Measurements from ENCODE around the gene PRSS27.
"Not testable (repeated sequence)": the region's sequence is repeated elsewhere in the genome, so short reads cannot be mapped to it uniquely, and the experiment has no call there.

Gene PRSS27

GRCh38 chr16:2698103-2698870, 21.7 kb downstream of the PRSS27 start:
- no peak for DNase-seq (ENCODE audit: extremely low read depth in 1 of 2, low read depth in 1 of 2)

GRCh38 chr16:2697401-2697948, 22.5 kb downstream of the PRSS27 start:
- no peak for DNase-seq (ENCODE audit: extremely low read depth in 1 of 2, low read depth in 1 of 2)

- not testable (repeated sequence) for DNase-seq (ENCODE audit: extremely low read depth in 1 of 2, low read depth in 1 of 2)
Measured at GRCh38 chr16:2696601-2697250, 23.3 kb downstream of the PRSS27 start.

GRCh38 chr16:2692948-2693651, 26.9 kb downstream of the PRSS27 start:
- no peak for DNase-seq (ENCODE audit: extremely low read depth in 1 of 2, low read depth in 1 of 2)

GRCh38 chr16:2692251-2692947, 27.6 kb downstream of the PRSS27 start:
- no peak for DNase-seq (ENCODE audit: extremely low read depth in 1 of 2, low read depth in 1 of 2)

- no peak for DNase-seq (ENCODE audit: extremely low read depth in 1 of 2, low read depth in 1 of 2)
Measured at GRCh38 chr16:2691491-2692248, 28.4 kb downstream of the PRSS27 start.

- no peak for DNase-seq (ENCODE audit: extremely low read depth in 1 of 2, low read depth in 1 of 2)
Measured at GRCh38 chr16:2690852-2691251, 29.2 kb downstream of the PRSS27 start.

GRCh38 chr16:2689968-2690801, 29.8 kb downstream of the PRSS27 start:
- DNase-seq (ENCODE audit: extremely low read depth in 1 of 2, low read depth in 1 of 2): no peak

- not testable (repeated sequence) for DNase-seq (ENCODE audit: extremely low read depth in 1 of 2, low read depth in 1 of 2)
Measured at GRCh38 chr16:2689422-2689821, 30.6 kb downstream of the PRSS27 start.

GRCh38 chr16:2687531-2688308, 32.3 kb downstream of the PRSS27 start:
- DNase-seq (ENCODE audit: extremely low read depth in 1 of 2, low read depth in 1 of 2): no peak

- no peak for DNase-seq (ENCODE audit: extremely low read depth in 1 of 2, low read depth in 1 of 2)
Measured at GRCh38 chr16:2686912-2687507, 33.0 kb downstream of the PRSS27 start.

GRCh38 chr16:2686075-2686474, 33.9 kb downstream of the PRSS27 start:
- DNase-seq (ENCODE audit: extremely low read depth in 1 of 2, low read depth in 1 of 2): not testable (repeated sequence)

GRCh38 chr16:2683041-2683440, 37.0 kb downstream of the PRSS27 start:
- DNase-seq (ENCODE audit: extremely low read depth in 1 of 2, low read depth in 1 of 2): not testable (repeated sequence)

GRCh38 chr16:2682209-2683021, 37.6 kb downstream of the PRSS27 start, which contains the start of gene KCTD5:
Gene KCTD5, plus strand, starts transcription at chr16:2682523. Its CDS starts 26 bp downstream, at chr16:2682549.
- DNase-seq (ENCODE audit: extremely low read depth in 1 of 2, low read depth in 1 of 2): peak; percentile 92 to 96

GRCh38 chr16:2680360-2680759, 39.7 kb downstream of the PRSS27 start:
- DNase-seq (ENCODE audit: extremely low read depth in 1 of 2, low read depth in 1 of 2): not testable (repeated sequence)

- DNase-seq (ENCODE audit: extremely low read depth in 1 of 2, low read depth in 1 of 2): not testable (repeated sequence)
Measured at GRCh38 chr16:2679902-2680301, 40.1 kb downstream of the PRSS27 start.
